ENCODE measurements around the gene PCDHGA12.
A peak's percentile ranks its signal among the peaks of the same experiment; 100 is the strongest.
"Not testable (repeated sequence)": the region's sequence is repeated elsewhere in the genome, so short reads cannot be mapped to it uniquely, and the experiment has no call there.

PCDHGA12 gene

DNA sequence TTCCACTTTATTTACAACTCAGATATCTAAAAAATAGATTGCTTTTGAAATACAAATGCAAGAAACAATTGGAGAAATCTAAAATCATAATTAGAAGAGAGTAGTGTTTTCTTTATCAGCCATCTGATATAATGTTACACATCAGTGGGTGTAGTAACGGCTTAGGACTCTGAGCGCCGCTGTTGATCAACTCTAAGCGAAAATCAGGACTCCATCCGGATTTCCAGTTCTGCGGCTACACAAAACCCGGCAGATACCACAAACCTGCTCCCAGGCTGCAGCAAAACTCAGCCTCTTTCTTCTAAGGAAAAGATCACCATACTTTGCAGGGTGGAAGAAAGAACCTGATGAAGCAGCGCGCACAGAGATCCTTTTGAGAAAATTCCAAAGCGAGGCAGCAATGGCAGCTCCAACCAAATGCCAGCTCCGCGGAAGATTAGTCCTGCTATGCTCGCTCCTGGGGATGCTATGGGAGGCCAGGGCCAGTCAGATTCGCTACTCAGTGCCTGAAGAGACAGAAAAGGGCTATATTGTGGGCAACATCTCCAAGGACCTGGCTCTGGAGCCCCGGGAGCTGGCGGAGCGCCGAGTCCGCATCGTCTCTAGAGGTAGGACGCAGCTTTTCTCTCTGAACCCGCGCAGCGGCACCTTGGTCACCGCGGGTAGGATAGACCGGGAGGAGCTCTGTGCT, 27.6 kb upstream of the PCDHGA12 start, which contains the start of gene PCDHGA9:
Gene PCDHGA9, plus strand, starts transcription at position 226 of the 691 bp plus-strand sequence. Its CDS starts 175 bp downstream, at position 401.
- TF ChIP-seq, protein P1, sequence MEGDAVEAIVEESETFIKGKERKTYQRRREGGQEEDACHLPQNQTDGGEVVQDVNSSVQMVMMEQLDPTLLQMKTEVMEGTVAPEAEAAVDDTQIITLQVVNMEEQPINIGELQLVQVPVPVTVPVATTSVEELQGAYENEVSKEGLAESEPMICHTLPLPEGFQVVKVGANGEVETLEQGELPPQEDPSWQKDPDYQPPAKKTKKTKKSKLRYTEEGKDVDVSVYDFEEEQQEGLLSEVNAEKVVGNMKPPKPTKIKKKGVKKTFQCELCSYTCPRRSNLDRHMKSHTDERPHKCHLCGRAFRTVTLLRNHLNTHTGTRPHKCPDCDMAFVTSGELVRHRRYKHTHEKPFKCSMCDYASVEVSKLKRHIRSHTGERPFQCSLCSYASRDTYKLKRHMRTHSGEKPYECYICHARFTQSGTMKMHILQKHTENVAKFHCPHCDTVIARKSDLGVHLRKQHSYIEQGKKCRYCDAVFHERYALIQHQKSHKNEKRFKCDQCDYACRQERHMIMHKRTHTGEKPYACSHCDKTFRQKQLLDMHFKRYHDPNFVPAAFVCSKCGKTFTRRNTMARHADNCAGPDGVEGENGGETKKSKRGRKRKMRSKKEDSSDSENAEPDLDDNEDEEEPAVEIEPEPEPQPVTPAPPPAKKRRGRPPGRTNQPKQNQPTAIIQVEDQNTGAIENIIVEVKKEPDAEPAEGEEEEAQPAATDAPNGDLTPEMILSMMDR (conservative IDR thresholded peaks at IDR 0.05; ENCODE audit: low read length) = peak; percentile 36
- TF ChIP-seq EZH2phosphoT487 (IDR thresholded peaks at IDR 0.05; ENCODE audit: borderline replicate concordance) = no peak
- no peak within 1 kb of the TSS for H3K4me3 ChIP-seq (ENCODE audit: low read length, poor library complexity, severe bottlenecking)
- no peak within 1 kb of the TSS for H2AFZ ChIP-seq (ENCODE audit: low read length)
- no peaks in the 10 kb centered on the region for H3K27me3 ChIP-seq (ENCODE audit: insufficient read depth, low read length, poor library complexity, severe bottlenecking)
- no peaks in the 10 kb centered on the region for H3K36me3 ChIP-seq (ENCODE audit: insufficient read depth, low read length)
- no peak within 1 kb of the TSS for H3K9ac ChIP-seq (ENCODE audit: low read depth, low read length, poor library complexity, severe bottlenecking)
- H3K4me2 ChIP-seq (ENCODE audit: low read depth, low read length, poor library complexity, severe bottlenecking) = no peak within 1 kb of the TSS
- H3K9me2 ChIP-seq (replicated peaks; ENCODE audit: low read depth, low read length) = no peaks in the 10 kb centered on the region
- no peaks in the 10 kb centered on the region for H3K79me2 ChIP-seq (ENCODE audit: insufficient read depth, low read length)
- H3K9me3 ChIP-seq (ENCODE audit: insufficient read depth, low read depth, low read length) = no peaks in the 10 kb centered on the region
- H3K4me1 ChIP-seq (ENCODE audit: insufficient read depth, low read length, poor library complexity, severe bottlenecking) = no peaks in the 10 kb centered on the region
- no peaks in the 10 kb centered on the region for H3F3A ChIP-seq (ENCODE audit: low read depth)
- no peaks in the 10 kb centered on the region for H4K20me1 ChIP-seq (ENCODE audit: insufficient read depth, low read length, poor library complexity, severe bottlenecking)

DNA sequence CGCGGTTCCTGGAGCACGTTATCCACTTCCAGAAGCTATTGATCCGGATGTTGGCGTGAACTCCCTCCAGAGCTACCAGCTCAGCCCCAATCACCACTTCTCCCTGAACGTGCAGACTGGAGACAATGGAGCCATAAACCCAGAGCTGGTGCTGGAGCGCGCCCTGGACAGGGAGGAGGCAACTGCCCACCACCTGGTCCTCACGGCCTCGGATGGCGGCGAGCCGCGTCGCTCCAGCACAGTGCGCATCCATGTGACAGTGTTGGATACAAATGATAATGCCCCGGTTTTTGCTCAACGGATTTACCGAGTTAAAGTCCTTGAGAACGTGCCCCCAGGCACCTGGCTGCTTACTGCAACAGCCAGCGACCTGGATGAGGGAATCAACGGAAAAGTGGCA, 26.9 kb upstream of the PCDHGA12 start:
- Histone ChIP-seq H3K9me2 (replicated peaks; ENCODE audit: low read depth, low read length) (no peaks in the 10 kb centered on the region), H4K20me1 (ENCODE audit: insufficient read depth, low read length, poor library complexity, severe bottlenecking) (no peaks in the 10 kb centered on the region), H3K4me1 (ENCODE audit: insufficient read depth, low read length, poor library complexity, severe bottlenecking) (no peaks in the 10 kb centered on the region), H3K4me3 (ENCODE audit: low read length, poor library complexity, severe bottlenecking) (no peak overlapping the region), H3K36me3 (ENCODE audit: insufficient read depth, low read length) (no peaks in the 10 kb centered on the region), H3K9me3 (ENCODE audit: insufficient read depth, low read depth, low read length) (no peaks in the 10 kb centered on the region), H3K79me2 (ENCODE audit: insufficient read depth, low read length) (no peaks in the 10 kb centered on the region), H3K9ac (ENCODE audit: low read depth, low read length, poor library complexity, severe bottlenecking) (no peak overlapping the region), H2AFZ (ENCODE audit: low read length) (no peak overlapping the region), H3K4me2 (ENCODE audit: low read depth, low read length, poor library complexity, severe bottlenecking) (no peak overlapping the region), H3F3A (ENCODE audit: low read depth) (no peaks in the 10 kb centered on the region), H3K27me3 (ENCODE audit: insufficient read depth, low read length, poor library complexity, severe bottlenecking) (no peaks in the 10 kb centered on the region)
- no peak for TF ChIP-seq EZH2phosphoT487 (IDR thresholded peaks at IDR 0.05; ENCODE audit: borderline replicate concordance)
- TF ChIP-seq, protein P1 (conservative IDR thresholded peaks at IDR 0.05; ENCODE audit: low read length) = no peak

DNA sequence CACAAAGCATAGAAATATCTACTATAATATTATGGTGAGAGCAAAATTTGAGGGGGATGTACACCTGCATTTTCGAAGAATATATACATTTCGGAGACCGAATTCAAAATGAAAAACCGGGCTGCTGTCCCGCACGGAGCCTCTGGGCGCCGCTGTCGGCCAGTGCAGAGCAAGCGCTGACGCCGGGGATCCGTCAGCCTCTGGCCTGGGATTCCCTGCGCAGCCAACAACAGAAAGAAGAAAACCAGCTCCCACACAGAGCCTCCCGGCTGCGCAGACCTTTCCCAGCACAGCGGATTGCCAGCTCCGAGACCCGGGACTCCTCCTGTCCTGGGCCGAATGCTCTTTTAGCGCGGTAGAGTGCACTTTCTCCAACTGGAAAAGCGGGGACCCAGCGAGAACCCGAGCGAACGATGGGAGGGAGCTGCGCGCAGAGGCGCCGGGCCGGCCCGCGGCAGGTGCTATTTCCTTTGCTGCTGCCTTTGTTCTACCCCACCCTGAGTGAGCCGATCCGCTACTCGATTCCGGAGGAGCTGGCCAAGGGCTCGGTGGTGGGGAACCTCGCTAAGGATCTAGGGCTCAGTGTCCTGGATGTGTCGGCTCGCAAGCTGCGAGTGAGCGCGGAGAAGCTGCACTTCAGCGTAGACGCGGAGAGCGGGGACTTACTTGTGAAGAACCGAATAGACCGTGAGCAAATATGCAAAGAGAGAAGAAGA, 22.4 kb upstream of the PCDHGA12 start, which contains the start of gene PCDHGB6:
Gene PCDHGB6, plus strand, starts transcription at position 232 of the 716 bp plus-strand sequence. Its CDS starts 182 bp downstream, at position 414.
- not testable (repeated sequence) for H3K79me2 ChIP-seq (ENCODE audit: insufficient read depth, low read length); H3K9me3 ChIP-seq (ENCODE audit: insufficient read depth, low read depth, low read length); H3F3A ChIP-seq (ENCODE audit: low read depth); H3K9ac ChIP-seq (ENCODE audit: low read depth, low read length, poor library complexity, severe bottlenecking); H3K36me3 ChIP-seq (ENCODE audit: insufficient read depth, low read length); H3K9me2 ChIP-seq (replicated peaks; ENCODE audit: low read depth, low read length); H3K4me2 ChIP-seq (ENCODE audit: low read depth, low read length, poor library complexity, severe bottlenecking); H2AFZ ChIP-seq (ENCODE audit: low read length); H3K27me3 ChIP-seq (ENCODE audit: insufficient read depth, low read length, poor library complexity, severe bottlenecking); H3K4me3 ChIP-seq (ENCODE audit: low read length, poor library complexity, severe bottlenecking); H4K20me1 ChIP-seq (ENCODE audit: insufficient read depth, low read length, poor library complexity, severe bottlenecking); H3K4me1 ChIP-seq (ENCODE audit: insufficient read depth, low read length, poor library complexity, severe bottlenecking)
